Nephron progenitor cell (in vitro differentiated cells): ENCODE measurements around the gene DRAM1.

Source experiments
- DNase-seq: peaks from one replicate; pipeline ENCODE4 v3.0.0; 2021
- H3K27ac Mint-ChIP-seq: 2 replicates; pipeline ENCODE4 v1.8.0; 2021; ENCODE audit warnings: mild to moderate bottlenecking, moderate library complexity, mixed read lengths
- H3K27me3 Mint-ChIP-seq: 2 replicates; pipeline ENCODE4 v1.8.0; 2021; ENCODE audit warnings: mild to moderate bottlenecking, low read depth, mixed read lengths; ENCODE audit not compliant: poor library complexity
- H3K36me3 Mint-ChIP-seq: 2 replicates; pipeline ENCODE4 v1.8.0; 2021; ENCODE audit warnings: low read depth, mixed read lengths
- H3K4me1 Mint-ChIP-seq: 2 replicates; pipeline ENCODE4 v1.8.0; 2021; ENCODE audit warnings: mixed read lengths
- H3K4me3 Mint-ChIP-seq: 2 replicates; pipeline ENCODE4 v1.8.0; 2021; ENCODE audit warnings: mild to moderate bottlenecking, moderate library complexity, mixed read lengths
- H3K9me3 Mint-ChIP-seq: 2 replicates; pipeline ENCODE4 v1.8.0; 2021; ENCODE audit warnings: mild to moderate bottlenecking, moderate library complexity, mixed read lengths
- CTCF ChIP-seq: fragments of 200-600 bp; sonication (generic); IDR thresholded peaks from 2 replicates; pipeline ENCODE4 v1.5.0; 2021; ENCODE audit warnings: antibody characterized with exemption

DRAM1 gene

GRCh38 chr12:101945369-101946232 is 68.2 kb downstream of the DRAM1 start:
- H3K36me3 Mint-ChIP-seq = no peaks in the 10 kb centered on the region
- peak overlapping the region; percentile 79 for H3K27ac Mint-ChIP-seq
- TF ChIP-seq CTCF = no peak
- peaks cover 6% of the 10 kb centered on the region for H3K27me3 Mint-ChIP-seq
- no peak overlapping the region for H3K4me3 Mint-ChIP-seq
- H3K9me3 Mint-ChIP-seq = no peaks in the 10 kb centered on the region
- DNase-seq = peak; percentile 16
- H3K4me1 Mint-ChIP-seq = peaks cover 35% of the 10 kb centered on the region

- Mint-ChIP-seq H3K9me3 (no peaks in the 10 kb centered on the region), H3K4me1 (peaks cover 28% of the 10 kb centered on the region), H3K36me3 (no peaks in the 10 kb centered on the region), H3K27ac (peak overlapping the region; percentile 79), H3K27me3 (peaks cover 6% of the 10 kb centered on the region), H3K4me3 (no peak overlapping the region)
- no peak for DNase-seq
- TF ChIP-seq CTCF = no peak
Measured at GRCh38 chr12:101946233-101946611, 68.8 kb downstream of the DRAM1 start.

GRCh38 chr12:101947316-101947715 is 69.9 kb downstream of the DRAM1 start:
- DNase-seq = no peak
- Mint-ChIP-seq H3K4me1 (peaks cover 27% of the 10 kb centered on the region), H3K4me3 (no peak overlapping the region), H3K9me3 (no peaks in the 10 kb centered on the region), H3K27me3 (peaks cover 6% of the 10 kb centered on the region), H3K27ac (no peak overlapping the region), H3K36me3 (no peaks in the 10 kb centered on the region)
- TF ChIP-seq CTCF = no peak

- no peak overlapping the region for H3K27ac Mint-ChIP-seq
- no peak for DNase-seq
- TF ChIP-seq CTCF = no peak
- no peaks in the 10 kb centered on the region for H3K36me3 Mint-ChIP-seq
- no peaks in the 10 kb centered on the region for H3K9me3 Mint-ChIP-seq
- peaks cover 26% of the 10 kb centered on the region for H3K4me1 Mint-ChIP-seq
- H3K4me3 Mint-ChIP-seq = no peak overlapping the region
- H3K27me3 Mint-ChIP-seq = peaks cover 6% of the 10 kb centered on the region
Measured at GRCh38 chr12:101948365-101948764, 71.0 kb downstream of the DRAM1 start.

- no peaks in the 10 kb centered on the region for H3K36me3 Mint-ChIP-seq
Measured at GRCh38 chr12:101951002-101951670, 73.8 kb downstream of the DRAM1 start.

More at GRCh38 chr12:101951002-101951670, 73.8 kb downstream of the DRAM1 start:
- no peak overlapping the region for H3K4me3 Mint-ChIP-seq
- H3K27ac Mint-ChIP-seq = no peak overlapping the region
- peaks cover 7% of the 10 kb centered on the region for H3K4me1 Mint-ChIP-seq
- no peak for TF ChIP-seq CTCF
- no peak for DNase-seq
- peaks cover 6% of the 10 kb centered on the region for H3K27me3 Mint-ChIP-seq
- H3K9me3 Mint-ChIP-seq = no peaks in the 10 kb centered on the region
